ENCODE measurements around the gene GFOD1.
"Not testable (repeated sequence)": the region's sequence is repeated elsewhere in the genome, so short reads cannot be mapped to it uniquely, and the experiment has no call there.

The GFOD1 gene

GRCh38 chr6:13348334-13349113, 138.9 kb downstream of the GFOD1 start:
- peaks cover 6% of the 10 kb centered on the region for H3K4me1 Mint-ChIP-seq (ENCODE audit: low read depth)
- no peak overlapping the region for H3K4me3 Mint-ChIP-seq
- H3K27me3 Mint-ChIP-seq (ENCODE audit: low read depth) = peaks cover 3% of the 10 kb centered on the region
- H3K27ac Mint-ChIP-seq = no peak overlapping the region
- H3K36me3 Mint-ChIP-seq (ENCODE audit: low read depth) = peaks cover 3% of the 10 kb centered on the region
- H3K9me3 Mint-ChIP-seq = peaks cover 4% of the 10 kb centered on the region

GRCh38 chr6:13346245-13346644, 141.2 kb downstream of the GFOD1 start:
- no peak overlapping the region for H3K4me3 Mint-ChIP-seq
- H3K27ac Mint-ChIP-seq = no peak overlapping the region
- peaks cover 4% of the 10 kb centered on the region for H3K9me3 Mint-ChIP-seq

GRCh38 chr6:13342414-13343019, 144.9 kb downstream of the GFOD1 start:
- Mint-ChIP-seq H3K4me3 (no peak overlapping the region), H3K36me3 (ENCODE audit: low read depth) (no peaks in the 10 kb centered on the region), H3K27me3 (ENCODE audit: low read depth) (peaks cover 3% of the 10 kb centered on the region), H3K27ac (no peak overlapping the region), H3K9me3 (peaks cover 4% of the 10 kb centered on the region), H3K4me1 (ENCODE audit: low read depth) (peaks cover 10% of the 10 kb centered on the region)

More at GRCh38 chr6:13346245-13346644, 141.2 kb downstream of the GFOD1 start:
- Mint-ChIP-seq H3K36me3 (ENCODE audit: low read depth) (peaks cover 3% of the 10 kb centered on the region), H3K4me1 (ENCODE audit: low read depth) (peaks cover 2% of the 10 kb centered on the region), H3K27me3 (ENCODE audit: low read depth) (peaks cover 3% of the 10 kb centered on the region)

- Mint-ChIP-seq H3K9me3 (peaks cover under 1% of the 10 kb centered on the region), H3K36me3 (ENCODE audit: low read depth) (no peaks in the 10 kb centered on the region), H3K4me3 (no peak overlapping the region), H3K4me1 (ENCODE audit: low read depth) (peaks cover 14% of the 10 kb centered on the region), H3K27me3 (ENCODE audit: low read depth) (peaks cover 2% of the 10 kb centered on the region), H3K27ac (no peak overlapping the region)
Measured at GRCh38 chr6:13339863-13340630, 147.4 kb downstream of the GFOD1 start.

GRCh38 chr6:13338038-13338437, 149.4 kb downstream of the GFOD1 start:
- Mint-ChIP-seq H3K4me1 (ENCODE audit: low read depth) (peaks cover 16% of the 10 kb centered on the region), H3K27ac (no peak overlapping the region), H3K27me3 (ENCODE audit: low read depth) (peaks cover 5% of the 10 kb centered on the region), H3K36me3 (ENCODE audit: low read depth) (no peaks in the 10 kb centered on the region), H3K9me3 (no peaks in the 10 kb centered on the region), H3K4me3 (no peak overlapping the region)

GRCh38 chr6:13336553-13336952, 150.8 kb downstream of the GFOD1 start:
- H3K27me3 Mint-ChIP-seq (ENCODE audit: low read depth) = peaks cover 5% of the 10 kb centered on the region
- H3K9me3 Mint-ChIP-seq = no peaks in the 10 kb centered on the region
- H3K4me1 Mint-ChIP-seq (ENCODE audit: low read depth) = peaks cover 16% of the 10 kb centered on the region
- H3K36me3 Mint-ChIP-seq (ENCODE audit: low read depth) = no peaks in the 10 kb centered on the region
- H3K27ac Mint-ChIP-seq = no peak overlapping the region
- no peak overlapping the region for H3K4me3 Mint-ChIP-seq

GRCh38 chr6:13334953-13335352, 152.4 kb downstream of the GFOD1 start:
- no peaks in the 10 kb centered on the region for H3K36me3 Mint-ChIP-seq (ENCODE audit: low read depth)
- H3K27me3 Mint-ChIP-seq (ENCODE audit: low read depth) = peaks cover 5% of the 10 kb centered on the region
- H3K4me1 Mint-ChIP-seq (ENCODE audit: low read depth) = peaks cover 11% of the 10 kb centered on the region
- H3K27ac Mint-ChIP-seq = no peak overlapping the region
- H3K4me3 Mint-ChIP-seq = no peak overlapping the region
- no peaks in the 10 kb centered on the region for H3K9me3 Mint-ChIP-seq

- Mint-ChIP-seq H3K4me3 (no peak overlapping the region), H3K27me3 (ENCODE audit: low read depth) (peaks cover 5% of the 10 kb centered on the region), H3K4me1 (ENCODE audit: low read depth) (peaks cover 22% of the 10 kb centered on the region), H3K27ac (no peak overlapping the region), H3K9me3 (no peaks in the 10 kb centered on the region), H3K36me3 (ENCODE audit: low read depth) (no peaks in the 10 kb centered on the region)
Measured at GRCh38 chr6:13332349-13332706, 155.1 kb downstream of the GFOD1 start.

GRCh38 chr6:13331516-13332348, 155.7 kb downstream of the GFOD1 start:
- H3K36me3 Mint-ChIP-seq (ENCODE audit: low read depth) = no peaks in the 10 kb centered on the region
- H3K4me3 Mint-ChIP-seq = no peak overlapping the region

GRCh38 chr6:13328875-13329183, 158.6 kb downstream of the GFOD1 start:
- Mint-ChIP-seq H3K36me3 (ENCODE audit: low read depth) (peaks cover 6% of the 10 kb centered on the region), H3K9me3 (no peaks in the 10 kb centered on the region), H3K27me3 (ENCODE audit: low read depth) (no peaks in the 10 kb centered on the region), H3K4me1 (ENCODE audit: low read depth) (peaks cover 26% of the 10 kb centered on the region), H3K27ac (peak overlapping the region; percentile 93), H3K4me3 (peak overlapping the region; percentile 91)

More at GRCh38 chr6:13331516-13332348, 155.7 kb downstream of the GFOD1 start:
- Mint-ChIP-seq H3K27ac (no peak overlapping the region), H3K4me1 (ENCODE audit: low read depth) (peaks cover 27% of the 10 kb centered on the region), H3K9me3 (no peaks in the 10 kb centered on the region), H3K27me3 (ENCODE audit: low read depth) (peaks cover 5% of the 10 kb centered on the region)

- Mint-ChIP-seq H3K27me3 (ENCODE audit: low read depth) (no peaks in the 10 kb centered on the region), H3K27ac (peak within 1 kb of the TSS; percentile 93), H3K4me1 (ENCODE audit: low read depth) (peaks cover 26% of the 10 kb centered on the region), H3K9me3 (no peaks in the 10 kb centered on the region), H3K4me3 (peak within 1 kb of the TSS; percentile 91), H3K36me3 (ENCODE audit: low read depth) (peaks cover 12% of the 10 kb centered on the region)
Measured at GRCh38 chr6:13328076-13328874, 159.1 kb downstream of the GFOD1 start, which contains the start of gene TBC1D7. Gene TBC1D7, minus strand, starts transcription at chr6:13328537. Its CDS starts 1,639 bp downstream, at chr6:13326898.

- no peaks in the 10 kb centered on the region for H3K9me3 Mint-ChIP-seq
- peaks cover 12% of the 10 kb centered on the region for H3K36me3 Mint-ChIP-seq (ENCODE audit: low read depth)
- H3K27ac Mint-ChIP-seq = peak overlapping the region; percentile 93
- peaks cover 26% of the 10 kb centered on the region for H3K4me1 Mint-ChIP-seq (ENCODE audit: low read depth)
- peak overlapping the region; percentile 91 for H3K4me3 Mint-ChIP-seq
- H3K27me3 Mint-ChIP-seq (ENCODE audit: low read depth) = no peaks in the 10 kb centered on the region
Measured at GRCh38 chr6:13327691-13328075, 159.7 kb downstream of the GFOD1 start.

- not testable (repeated sequence) for H3K27me3 Mint-ChIP-seq (ENCODE audit: low read depth); H3K27ac Mint-ChIP-seq; H3K9me3 Mint-ChIP-seq; H3K4me3 Mint-ChIP-seq
- Mint-ChIP-seq H3K36me3 (ENCODE audit: low read depth) (peaks cover 17% of the 10 kb centered on the region), H3K4me1 (ENCODE audit: low read depth) (peaks cover 26% of the 10 kb centered on the region)
Measured at GRCh38 chr6:13326031-13326586, 161.3 kb downstream of the GFOD1 start.
